Airway epithelial cell (primary cell): Measurements from ENCODE around the gene VPS37B. TPM values are rescaled to one million over a fixed set of nuclear protein-coding genes. Genes with fewer than 3 reads are reported as not detected.

Source experiments
- total RNA-seq: library from RNA; depleted of rRNA; stranded (reverse); fragments of >200 nt; gene quantifications from 2 replicates; pipeline ENCODE4 v1.2.3, GENCODE V29; 2015

Gene VPS37B, protein sequence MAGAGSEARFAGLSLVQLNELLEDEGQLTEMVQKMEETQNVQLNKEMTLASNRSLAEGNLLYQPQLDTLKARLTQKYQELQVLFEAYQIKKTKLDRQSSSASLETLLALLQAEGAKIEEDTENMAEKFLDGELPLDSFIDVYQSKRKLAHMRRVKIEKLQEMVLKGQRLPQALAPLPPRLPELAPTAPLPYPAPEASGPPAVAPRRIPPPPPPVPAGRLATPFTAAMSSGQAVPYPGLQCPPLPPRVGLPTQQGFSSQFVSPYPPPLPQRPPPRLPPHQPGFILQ
- 71.3 and 77.0 TPM in 2 replicates for total RNA-seq

DNA sequence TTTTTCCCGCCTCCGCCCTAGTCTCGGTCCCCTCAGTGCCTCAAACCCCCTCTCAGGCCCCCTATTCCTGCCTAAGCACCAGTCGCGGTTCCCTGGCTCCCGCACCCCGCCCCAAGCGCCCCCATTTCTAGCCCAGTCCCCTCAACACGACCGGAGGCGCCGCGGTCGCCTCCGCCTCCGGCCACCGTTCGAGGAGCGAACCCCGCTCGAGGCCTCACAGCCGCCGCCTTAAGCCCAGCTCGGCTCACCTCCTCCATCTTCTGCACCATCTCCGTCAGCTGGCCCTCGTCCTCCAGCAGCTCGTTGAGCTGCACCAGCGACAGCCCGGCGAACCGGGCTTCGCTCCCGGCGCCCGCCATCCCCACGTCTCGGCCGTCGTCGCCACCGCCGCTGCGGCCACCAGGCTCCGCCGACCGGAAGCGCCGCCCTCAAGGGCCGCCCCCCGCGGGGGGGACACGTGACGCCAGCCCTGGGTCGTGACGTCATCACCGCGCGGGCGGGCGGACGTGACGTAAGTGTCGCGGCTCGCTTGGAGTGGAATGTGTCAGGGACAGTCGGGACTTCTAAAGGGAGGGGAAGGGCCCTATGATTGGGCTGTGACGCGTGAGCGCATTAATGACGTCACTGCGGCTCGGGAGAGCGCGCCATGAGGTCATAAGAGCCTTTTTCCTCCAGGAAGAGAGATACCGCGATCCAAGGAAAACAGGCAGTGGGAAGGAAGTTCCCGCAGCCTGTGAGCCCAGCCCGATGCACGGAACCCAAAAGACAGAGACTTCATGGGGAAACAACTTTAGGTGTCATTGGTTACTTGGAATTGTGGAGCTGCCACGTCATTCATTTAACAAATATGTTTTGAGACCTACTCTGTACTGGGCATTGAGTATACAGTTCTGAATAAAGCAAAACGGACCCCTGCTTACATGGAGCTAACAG is at the start of gene VPS37B:
Gene VPS37B, minus strand, starts transcription at position 421 of the 933 bp plus-strand sequence. Its CDS starts 62 bp downstream, at position 359.

DNA sequence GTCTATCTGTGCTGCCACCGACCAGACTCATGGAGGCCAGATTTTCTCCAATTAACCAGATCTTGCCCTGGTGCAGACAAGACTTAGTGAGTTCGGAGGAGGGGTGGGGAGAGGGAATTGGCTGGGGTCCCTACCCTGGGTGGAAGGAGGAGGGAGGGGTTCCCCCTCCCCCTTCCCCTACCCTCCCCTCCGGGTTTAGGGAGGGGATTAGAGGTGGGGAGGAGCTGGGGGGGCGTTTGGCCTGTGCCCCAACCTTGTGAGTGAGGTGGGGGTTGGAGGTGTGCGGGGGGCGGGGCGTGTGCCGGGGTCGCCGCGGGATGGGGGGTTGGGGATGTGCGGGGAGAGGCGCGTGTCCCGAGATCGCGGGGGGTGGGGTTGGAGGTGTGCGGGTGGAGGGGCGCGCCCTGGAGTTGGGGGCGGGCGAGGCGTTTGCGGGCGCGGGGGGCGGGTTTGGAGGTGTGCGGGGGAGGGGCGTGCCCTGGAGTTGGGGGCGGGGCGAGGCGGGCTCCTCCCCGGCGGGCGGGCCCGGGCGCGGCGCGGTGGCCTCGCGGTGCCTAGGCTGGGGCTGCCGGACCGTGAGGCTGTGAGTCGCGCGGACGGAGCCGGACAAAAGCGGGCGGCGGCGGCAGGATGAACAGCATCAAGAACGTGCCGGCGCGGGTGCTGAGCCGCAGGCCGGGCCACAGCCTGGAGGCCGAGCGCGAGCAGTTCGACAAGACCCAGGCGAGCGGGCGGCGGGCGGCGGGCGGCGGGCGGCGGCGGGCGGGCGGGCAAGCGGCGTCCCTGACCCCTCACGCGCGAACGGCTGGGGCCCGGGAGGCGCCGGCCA is 60.8 kb downstream of the VPS37B start, which contains the start of gene HIP1R:
Gene HIP1R, plus strand, starts transcription at position 537 of the 829 bp plus-strand sequence. Its CDS starts 94 bp downstream, at position 631.

Other genes with a start within 250 kb of the VPS37B start
- gene HCAR2, start 192.8 kb downstream of the VPS37B start, total RNA-seq, result 3.9 and 5.1 TPM in 2 replicates
- 0.70 and 2.0 TPM in 2 replicates for gene HCAR3, start 179.3 kb downstream of the VPS37B start, total RNA-seq
- gene HCAR1, start 165.3 kb downstream of the VPS37B start, total RNA-seq, result 0.05 and 0.21 TPM in 2 replicates
- 38.8 and 41.3 TPM in 2 replicates for gene DENR, start 143.3 kb downstream of the VPS37B start, total RNA-seq
- gene CCDC62, start 121.6 kb downstream of the VPS37B start, total RNA-seq, result 0.14 TPM in 1 of 2 replicates, not detected in the other
- gene HIP1R, start 60.7 kb downstream of the VPS37B start, total RNA-seq, result 49.5 and 50.5 TPM in 2 replicates
- 4.1 and 7.2 TPM in 2 replicates for gene ABCB9, start 70.3 kb upstream of the VPS37B start, total RNA-seq
- 9.8 and 14.2 TPM in 2 replicates for gene OGFOD2, start 79.1 kb upstream of the VPS37B start, total RNA-seq
- 255 and 280 TPM in 2 replicates for gene ARL6IP4, start 84.6 kb upstream of the VPS37B start, total RNA-seq